SU-DHL-6 (cell line): ENCODE data around the gene TNXB.

ENCODE experiments used
- H2AFZ ChIP-seq: fragments of 200-600 bp; sonication (generic); 2 replicates; pipeline ENCODE4 v1.6.1; 2014; ENCODE audit warnings: low read depth, mild to moderate bottlenecking, moderate library complexity, mixed read lengths, antibody characterized with exemption, low read length; ENCODE audit not compliant: severe bottlenecking
- H3F3A ChIP-seq: fragments of 200-600 bp; shearing (Covaris generic); 2 replicates; pipeline ENCODE4 v1.6.0; 2016; ENCODE audit warnings: antibody characterized with exemption, mild to moderate bottlenecking; ENCODE audit not compliant: insufficient read depth
- H3K27ac ChIP-seq: fragments of 200-600 bp; sonication (generic); 2 replicates; pipeline ENCODE4 v1.5.1; 2016; ENCODE audit warnings: low read depth, mild to moderate bottlenecking, low read length, moderate library complexity, mixed read lengths
- H3K27me3 ChIP-seq: fragments of 200-600 bp; sonication (generic), shearing (Covaris generic); 2 replicates; pipeline ENCODE4 v1.6.0; 2014; ENCODE audit warnings: mild to moderate bottlenecking, low read length
- H3K36me3 ChIP-seq: fragments of 200-600 bp; sonication (generic); 2 replicates; pipeline ENCODE4 v1.6.1; 2014; ENCODE audit warnings: mild to moderate bottlenecking, low read length, mixed read lengths
- H3K4me2 ChIP-seq: fragments of 300-600, 200-600 bp; shearing (Covaris generic), sonication (generic); 2 replicates; pipeline ENCODE4 v1.6.0; 2014; ENCODE audit warnings: low read length, low read depth, mild to moderate bottlenecking; ENCODE audit not compliant: poor library complexity, severe bottlenecking
- H3K4me3 ChIP-seq: fragments of 200-600 bp; sonication (generic); 2 replicates; pipeline ENCODE4 v1.5.1; 2014; ENCODE audit warnings: antibody characterized with exemption, low read length, mild to moderate bottlenecking, mixed read lengths; ENCODE audit not compliant: insufficient read depth, poor library complexity, severe bottlenecking
- H3K79me2 ChIP-seq: fragments of 200-600 bp; sonication (generic); 2 replicates; pipeline ENCODE4 v1.6.1; 2014; ENCODE audit warnings: mild to moderate bottlenecking, low read length, moderate library complexity; ENCODE audit not compliant: insufficient read depth
- H3K9ac ChIP-seq: fragments of 200-600 bp; sonication (generic); 2 replicates; pipeline ENCODE4 v1.7.0; 2014; ENCODE audit warnings: mild to moderate bottlenecking, low read length
- H3K9me2 ChIP-seq: fragments of 200-600 bp; sonication (generic); replicated peaks from 2 replicates; pipeline ENCODE4 v1.6.1; 2014; ENCODE audit warnings: low read length; ENCODE audit not compliant: insufficient read depth
- H3K9me3 ChIP-seq: fragments of 200-600 bp; sonication (generic); 2 replicates; pipeline ENCODE4 v1.6.1; 2014; ENCODE audit warnings: low read length, mixed read lengths; ENCODE audit not compliant: insufficient read depth
- H4K20me1 ChIP-seq: fragments of 200-600 bp; sonication (generic); 2 replicates; pipeline ENCODE4 v1.6.1; 2014; ENCODE audit warnings: low read depth, mild to moderate bottlenecking, antibody characterized with exemption, low read length, moderate library complexity, mixed read lengths
- EZH2phosphoT487 ChIP-seq: fragments of 200-600 bp; sonication (generic), shearing (Covaris generic); conservative IDR thresholded peaks from 2 replicates; pipeline ENCODE4 v1.6.1; 2018; ENCODE audit warnings: mild to moderate bottlenecking, antibody characterized with exemption, low read length, moderate library complexity, mixed read lengths
- TF ChIP-seq, protein P1 (sequence below): fragments of 200-600 bp; sonication (generic); IDR thresholded peaks from one replicate; pipeline ENCODE4 v1.5.1; 2017; ENCODE audit warnings: antibody characterized with exemption, mild to moderate bottlenecking, low read length, moderate library complexity; ENCODE audit not compliant: insufficient read depth, poor library complexity, severe bottlenecking

Gene TNXB

DNA sequence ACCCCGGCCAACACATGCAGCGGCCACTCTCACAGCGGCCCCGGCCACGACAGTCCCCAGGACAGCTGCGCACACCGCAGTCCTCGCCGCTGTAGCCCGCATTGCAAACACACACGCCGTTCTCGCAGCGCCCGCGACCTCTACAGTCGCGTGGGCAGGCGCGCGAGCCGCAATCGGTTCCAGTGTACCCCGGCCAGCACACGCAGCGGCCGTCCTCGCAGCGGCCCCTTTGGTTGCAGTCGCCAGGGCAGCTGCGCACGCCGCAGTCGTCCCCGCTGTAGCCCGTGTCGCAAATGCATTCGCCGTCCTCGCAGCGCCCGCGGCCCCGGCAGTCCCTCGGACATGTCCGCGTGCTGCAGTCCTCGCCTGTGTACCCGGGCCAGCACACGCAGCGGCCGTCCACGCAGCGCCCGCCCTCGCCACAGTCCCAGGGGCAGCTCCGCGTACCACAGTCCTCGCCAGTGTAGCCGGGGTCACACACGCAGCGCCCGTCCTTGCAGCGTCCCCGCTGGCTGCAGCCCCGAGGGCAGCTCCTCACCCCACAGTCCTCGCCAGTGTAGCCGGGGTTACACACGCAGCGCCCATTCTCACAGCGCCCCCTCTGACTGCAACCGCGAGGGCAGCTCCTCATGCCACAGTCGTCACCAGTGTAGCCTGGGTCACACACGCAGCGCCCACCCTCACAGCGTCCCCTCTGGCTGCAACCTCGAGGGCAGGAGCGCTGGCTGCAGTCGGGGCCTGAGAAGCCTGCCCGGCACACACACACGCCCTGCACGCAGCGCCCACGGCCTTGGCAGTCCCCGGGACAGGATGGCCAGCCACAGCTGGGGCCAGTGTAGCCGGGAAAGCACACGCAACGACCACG lies 12.5 kb downstream of the TNXB start:
- no peak overlapping the region for H3K4me3 ChIP-seq

DNA sequence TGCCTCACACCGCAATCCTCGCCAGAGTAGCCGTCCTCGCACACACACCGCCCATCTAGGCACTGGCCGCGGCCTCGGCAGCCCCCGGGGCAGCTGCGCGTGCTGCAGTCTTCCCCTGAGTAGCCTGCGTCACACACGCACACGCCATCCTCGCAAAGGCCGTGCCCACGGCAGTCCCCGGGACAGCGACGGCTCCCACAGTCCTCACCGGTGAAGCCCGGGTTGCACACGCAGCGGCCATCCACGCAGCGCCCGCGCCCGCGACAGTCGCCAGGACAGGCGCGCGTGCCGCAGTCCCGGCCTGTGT lies 13.1 kb downstream of the TNXB start:
- Histone ChIP-seq H3K36me3 (no peaks in the 10 kb centered on the region), H3K4me3 (no peak overlapping the region), H3K9me3 (no peaks in the 10 kb centered on the region), H3F3A (no peaks in the 10 kb centered on the region), H3K27me3 (no peaks in the 10 kb centered on the region), H2AFZ (no peak overlapping the region), H3K9me2 (no peaks in the 10 kb centered on the region), H3K79me2 (no peaks in the 10 kb centered on the region), H3K27ac (no peak overlapping the region), H3K9ac (no peak overlapping the region), H4K20me1 (no peaks in the 10 kb centered on the region), H3K4me2 (no peak overlapping the region)
- TF ChIP-seq EZH2phosphoT487: no peak
- TF ChIP-seq, protein P1, sequence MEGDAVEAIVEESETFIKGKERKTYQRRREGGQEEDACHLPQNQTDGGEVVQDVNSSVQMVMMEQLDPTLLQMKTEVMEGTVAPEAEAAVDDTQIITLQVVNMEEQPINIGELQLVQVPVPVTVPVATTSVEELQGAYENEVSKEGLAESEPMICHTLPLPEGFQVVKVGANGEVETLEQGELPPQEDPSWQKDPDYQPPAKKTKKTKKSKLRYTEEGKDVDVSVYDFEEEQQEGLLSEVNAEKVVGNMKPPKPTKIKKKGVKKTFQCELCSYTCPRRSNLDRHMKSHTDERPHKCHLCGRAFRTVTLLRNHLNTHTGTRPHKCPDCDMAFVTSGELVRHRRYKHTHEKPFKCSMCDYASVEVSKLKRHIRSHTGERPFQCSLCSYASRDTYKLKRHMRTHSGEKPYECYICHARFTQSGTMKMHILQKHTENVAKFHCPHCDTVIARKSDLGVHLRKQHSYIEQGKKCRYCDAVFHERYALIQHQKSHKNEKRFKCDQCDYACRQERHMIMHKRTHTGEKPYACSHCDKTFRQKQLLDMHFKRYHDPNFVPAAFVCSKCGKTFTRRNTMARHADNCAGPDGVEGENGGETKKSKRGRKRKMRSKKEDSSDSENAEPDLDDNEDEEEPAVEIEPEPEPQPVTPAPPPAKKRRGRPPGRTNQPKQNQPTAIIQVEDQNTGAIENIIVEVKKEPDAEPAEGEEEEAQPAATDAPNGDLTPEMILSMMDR: no peak

More for the DNA sequence above, 12.5 kb downstream of the TNXB start:
- no peaks in the 10 kb centered on the region for H3K9me2 ChIP-seq
- no peaks in the 10 kb centered on the region for H3F3A ChIP-seq
- TF ChIP-seq EZH2phosphoT487: no peak
- TF ChIP-seq, protein P1: no peak
- H3K27ac ChIP-seq: no peak overlapping the region
- H3K27me3 ChIP-seq: no peaks in the 10 kb centered on the region
- H2AFZ ChIP-seq: no peak overlapping the region
- H3K4me2 ChIP-seq: no peak overlapping the region
- H4K20me1 ChIP-seq: no peaks in the 10 kb centered on the region
- H3K9me3 ChIP-seq: no peaks in the 10 kb centered on the region
- no peaks in the 10 kb centered on the region for H3K79me2 ChIP-seq
- no peaks in the 10 kb centered on the region for H3K36me3 ChIP-seq
- no peak overlapping the region for H3K9ac ChIP-seq

- Histone ChIP-seq H3K9me3 (no peaks in the 10 kb centered on the region), H3K4me3 (no peak overlapping the region), H3K9me2 (no peaks in the 10 kb centered on the region), H3F3A (no peaks in the 10 kb centered on the region), H3K4me2 (no peak overlapping the region), H2AFZ (no peak overlapping the region), H3K9ac (no peak overlapping the region), H4K20me1 (no peaks in the 10 kb centered on the region), H3K36me3 (no peaks in the 10 kb centered on the region), H3K79me2 (no peaks in the 10 kb centered on the region), H3K27me3 (no peaks in the 10 kb centered on the region), H3K27ac (no peak overlapping the region)
- TF ChIP-seq, protein P1: no peak
- no peak for TF ChIP-seq EZH2phosphoT487
Measured at GRCh38 chr6:32095338-32096086, 13.6 kb downstream of the TNXB start.
